Measurements from ENCODE around the gene GATA5.
"Not testable (repeated sequence)": the region's sequence is repeated elsewhere in the genome, so short reads cannot be mapped to it uniquely, and the experiment has no call there.

GATA5 gene

GRCh38 chr20:62430866-62431447 is 44.8 kb downstream of the GATA5 start:
- DNase-seq (ENCODE audit: low read depth in 2 of 2): no peak

- no peak for DNase-seq (ENCODE audit: low read depth in 2 of 2)
Observed at GRCh38 chr20:62430311-62430853, 45.4 kb downstream of the GATA5 start.

- DNase-seq (ENCODE audit: low read depth in 2 of 2): no peak
Observed at GRCh38 chr20:62429455-62430310, 46.1 kb downstream of the GATA5 start.

- DNase-seq (ENCODE audit: low read depth in 2 of 2): no peak
Observed at GRCh38 chr20:62428396-62429295, 47.1 kb downstream of the GATA5 start.

GRCh38 chr20:62428002-62428372 is 47.8 kb downstream of the GATA5 start:
- DNase-seq (ENCODE audit: low read depth in 2 of 2): no peak

- DNase-seq (ENCODE audit: low read depth in 2 of 2): no peak
Observed at GRCh38 chr20:62427172-62428001, 48.4 kb downstream of the GATA5 start, which contains the start of gene RBBP8NL. TSS of gene RBBP8NL (minus strand) at chr20:62427539. CDS start at chr20:62419647, 7,892 bp downstream.

- DNase-seq (ENCODE audit: low read depth in 2 of 2): no peak
Observed at GRCh38 chr20:62426699-62427131, 49.1 kb downstream of the GATA5 start.

- not testable (repeated sequence) for DNase-seq (ENCODE audit: low read depth in 2 of 2)
Observed at GRCh38 chr20:62426059-62426348, 49.8 kb downstream of the GATA5 start.

- DNase-seq (ENCODE audit: low read depth in 2 of 2): no peak
Observed at GRCh38 chr20:62425281-62426058, 50.3 kb downstream of the GATA5 start.

GRCh38 chr20:62424249-62425107 is 51.3 kb downstream of the GATA5 start:
- DNase-seq (ENCODE audit: low read depth in 2 of 2): no peak

GRCh38 chr20:62423326-62423706 is 52.5 kb downstream of the GATA5 start:
- DNase-seq (ENCODE audit: low read depth in 2 of 2): no peak

GRCh38 chr20:62422636-62423325 is 53.0 kb downstream of the GATA5 start:
- no peak for DNase-seq (ENCODE audit: low read depth in 2 of 2)

- DNase-seq (ENCODE audit: low read depth in 2 of 2): no peak
Observed at GRCh38 chr20:62421716-62421990, 54.1 kb downstream of the GATA5 start.

- DNase-seq (ENCODE audit: low read depth in 2 of 2): no peak
Observed at GRCh38 chr20:62420846-62421715, 54.7 kb downstream of the GATA5 start.

- no peak for DNase-seq (ENCODE audit: low read depth in 2 of 2)
Observed at GRCh38 chr20:62419759-62420158, 56.0 kb downstream of the GATA5 start.

GRCh38 chr20:62418709-62419487 is 56.9 kb downstream of the GATA5 start:
- DNase-seq (ENCODE audit: low read depth in 2 of 2): no peak

- DNase-seq (ENCODE audit: low read depth in 2 of 2): no peak
Observed at GRCh38 chr20:62417981-62418708, 57.6 kb downstream of the GATA5 start.
